Measurements from ENCODE around the gene SNAP47.

SNAP47 gene

GRCh38 chr1:227749916-227750710, 14.9 kb downstream of the SNAP47 start:
- no peaks in the 10 kb centered on the region for H3K36me3 ChIP-seq (replicated peaks)
- no peak overlapping the region for H3K4me3 ChIP-seq (ENCODE audit: low read depth, low read length)
- H3K27me3 ChIP-seq (replicated peaks) = no peaks in the 10 kb centered on the region
- no peak overlapping the region for H3K27ac ChIP-seq
- in situ Hi-C loops (cut with HindIII; ENCODE audit: low pct_ligation_motif_present, low sequenced_read_pairs) = no loop called here
- DNase-seq = no peak
- no peak for TF ChIP-seq CTCF (IDR thresholded peaks at IDR 0.05; ENCODE audit: low read depth, low read length, missing control alignments)

GRCh38 chr1:227753999-227754711, 18.9 kb downstream of the SNAP47 start:
- no peak for TF ChIP-seq CTCF (IDR thresholded peaks at IDR 0.05; ENCODE audit: low read depth, low read length, missing control alignments)
- in situ Hi-C loops (cut with HindIII; ENCODE audit: low pct_ligation_motif_present, low sequenced_read_pairs) = no loop called here
- Histone ChIP-seq H3K4me3 (ENCODE audit: low read depth, low read length) (no peak overlapping the region), H3K27me3 (replicated peaks) (no peaks in the 10 kb centered on the region), H3K27ac (no peak overlapping the region), H3K36me3 (replicated peaks) (no peaks in the 10 kb centered on the region)
- no peak for DNase-seq

- in situ Hi-C loops (cut with HindIII; ENCODE audit: low pct_ligation_motif_present, low sequenced_read_pairs) = no loop called here
- Histone ChIP-seq H3K4me3 (ENCODE audit: low read depth, low read length) (no peak overlapping the region), H3K27me3 (replicated peaks) (no peaks in the 10 kb centered on the region), H3K36me3 (replicated peaks) (peaks cover 3% of the 10 kb centered on the region), H3K27ac (no peak overlapping the region)
- DNase-seq = no peak
- TF ChIP-seq CTCF (IDR thresholded peaks at IDR 0.05; ENCODE audit: low read depth, low read length, missing control alignments) = no peak
Measured at GRCh38 chr1:227754958-227755357, 19.7 kb downstream of the SNAP47 start.

- in situ Hi-C loops (cut with HindIII; ENCODE audit: low pct_ligation_motif_present, low sequenced_read_pairs) = no loop called here
- Histone ChIP-seq H3K27ac (no peak overlapping the region), H3K27me3 (replicated peaks) (no peaks in the 10 kb centered on the region), H3K36me3 (replicated peaks) (peaks cover 10% of the 10 kb centered on the region), H3K4me3 (ENCODE audit: low read depth, low read length) (no peak overlapping the region)
- no peak for DNase-seq
- TF ChIP-seq CTCF (IDR thresholded peaks at IDR 0.05; ENCODE audit: low read depth, low read length, missing control alignments) = no peak
Measured at GRCh38 chr1:227756172-227756959, 21.1 kb downstream of the SNAP47 start.

GRCh38 chr1:227757781-227758180, 22.5 kb downstream of the SNAP47 start:
- H3K36me3 ChIP-seq (replicated peaks) = peaks cover 11% of the 10 kb centered on the region
- DNase-seq = no peak
- no peaks in the 10 kb centered on the region for H3K27me3 ChIP-seq (replicated peaks)
- in situ Hi-C loops (cut with HindIII; ENCODE audit: low pct_ligation_motif_present, low sequenced_read_pairs) = no loop called here
- H3K27ac ChIP-seq = no peak overlapping the region
- H3K4me3 ChIP-seq (ENCODE audit: low read depth, low read length) = no peak overlapping the region
- TF ChIP-seq CTCF (IDR thresholded peaks at IDR 0.05; ENCODE audit: low read depth, low read length, missing control alignments) = no peak

Measured in brain microvascular endothelial cell (primary cell).